ENCODE results near the gene DHX35.

The DHX35 gene

GRCh38 chr20:38920411-38920810, 41.7 kb upstream of the DHX35 start:
- H3K9me3 ChIP-seq (ENCODE audit: control insufficient read depth, insufficient read depth, low read depth, low read length): no peaks in the 10 kb centered on the region
- H3K4me3 ChIP-seq (ENCODE audit: low read depth, low read length): no peak overlapping the region
- POLR2A ChIA-PET: no interaction called here
- TF ChIP-seq ZNF10 (tag by site-specific recombination; IDR thresholded peaks at IDR 0.05) (no peak), ZNF768 (tag by site-specific recombination; IDR thresholded peaks at IDR 0.05) (no peak), ZNF37A (tag by site-specific recombination; IDR thresholded peaks at IDR 0.05) (no peak), TSHZ1 (tag by site-specific recombination; IDR thresholded peaks at IDR 0.05; ENCODE audit: borderline replicate concordance) (no peak), ZNF140 (tag by site-specific recombination; IDR thresholded peaks at IDR 0.05) (no peak), GLI4 (tag by site-specific recombination; IDR thresholded peaks at IDR 0.05) (no peak), ZNF394 (tag by site-specific recombination; IDR thresholded peaks at IDR 0.05; ENCODE audit: borderline replicate concordance) (no peak), ZNF677 (tag by site-specific recombination; IDR thresholded peaks at IDR 0.05) (no peak), ZSCAN16 (tag by site-specific recombination; IDR thresholded peaks at IDR 0.05) (no peak), ZNF221 (tag by site-specific recombination; IDR thresholded peaks at IDR 0.05; ENCODE audit: borderline replicate concordance) (no peak), MEIS1 (CRISPR knock-in tag; IDR thresholded peaks at IDR 0.05; ENCODE audit: borderline replicate concordance) (no peak), ZNF184 (tag by site-specific recombination; IDR thresholded peaks at IDR 0.05) (no peak), KLF7 (tag by site-specific recombination; IDR thresholded peaks at IDR 0.05; ENCODE audit: borderline replicate concordance) (no peak), ZNF624 (tag by site-specific recombination; IDR thresholded peaks at IDR 0.05) (no peak), ZNF302 (tag by site-specific recombination; IDR thresholded peaks at IDR 0.05; ENCODE audit: low read depth) (no peak), FEZF1 (tag by site-specific recombination; IDR thresholded peaks at IDR 0.05) (no peak), PRDM1 (tag by site-specific recombination; IDR thresholded peaks at IDR 0.05) (no peak)
- TF ChIP-seq, protein P1, sequence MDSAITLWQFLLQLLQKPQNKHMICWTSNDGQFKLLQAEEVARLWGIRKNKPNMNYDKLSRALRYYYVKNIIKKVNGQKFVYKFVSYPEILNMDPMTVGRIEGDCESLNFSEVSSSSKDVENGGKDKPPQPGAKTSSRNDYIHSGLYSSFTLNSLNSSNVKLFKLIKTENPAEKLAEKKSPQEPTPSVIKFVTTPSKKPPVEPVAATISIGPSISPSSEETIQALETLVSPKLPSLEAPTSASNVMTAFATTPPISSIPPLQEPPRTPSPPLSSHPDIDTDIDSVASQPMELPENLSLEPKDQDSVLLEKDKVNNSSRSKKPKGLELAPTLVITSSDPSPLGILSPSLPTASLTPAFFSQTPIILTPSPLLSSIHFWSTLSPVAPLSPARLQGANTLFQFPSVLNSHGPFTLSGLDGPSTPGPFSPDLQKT (IDR thresholded peaks at IDR 0.05; ENCODE audit: borderline replicate concordance, low read depth, low read length): no peak
- H3K4me1 ChIP-seq (ENCODE audit: control insufficient read depth, insufficient read depth, low read length): no peaks in the 10 kb centered on the region
- CTCF ChIA-PET: interaction anchor here (0.6 to 1.6 kb wide), 2 partner anchors 22 to 130 kb away, joined by 3 to 8 read pairs; no protein-coding TSS in a partner anchor
- no peaks in the 10 kb centered on the region for H3K36me3 ChIP-seq (ENCODE audit: control insufficient read depth in 2 of 2, insufficient read depth in 1 of 2, low read length in 2 of 2)
- no peak overlapping the region for H3K27ac ChIP-seq (ENCODE audit: extremely low read depth, low read depth, low read length)

DNA sequence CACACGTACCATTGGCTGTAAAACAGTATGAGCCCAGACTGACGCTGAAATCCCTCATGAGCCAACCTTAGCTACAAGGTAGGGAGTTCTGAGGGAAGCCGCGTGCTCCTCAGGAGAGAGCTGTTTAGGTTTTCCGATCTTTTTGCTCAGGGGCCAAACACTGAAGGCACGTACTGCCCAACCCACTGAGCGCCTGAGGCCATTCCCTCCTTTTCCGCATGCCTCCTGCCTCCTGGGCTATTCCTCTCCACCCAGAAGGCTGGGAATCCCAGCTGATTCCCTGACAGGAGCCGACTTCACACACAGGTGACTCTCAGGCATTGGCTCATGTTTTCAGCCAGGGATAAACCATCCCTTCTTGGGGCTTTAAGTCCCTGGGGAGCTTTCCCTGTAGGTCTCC, 41.3 kb upstream of the DHX35 start:
- no peak overlapping the region for H3K4me3 ChIP-seq (ENCODE audit: low read depth, low read length)
- ChIA-PET POLR2A (no interaction called here), CTCF (interaction anchor here (0.6 to 1.6 kb wide), 2 partner anchors 22 to 129 kb away, joined by 3 to 8 read pairs; no protein-coding TSS in a partner anchor)
- no peak overlapping the region for H3K27ac ChIP-seq (ENCODE audit: extremely low read depth, low read depth, low read length)
- no peaks in the 10 kb centered on the region for H3K36me3 ChIP-seq (ENCODE audit: control insufficient read depth in 2 of 2, insufficient read depth in 1 of 2, low read length in 2 of 2)
- no peaks in the 10 kb centered on the region for H3K9me3 ChIP-seq (ENCODE audit: control insufficient read depth, insufficient read depth, low read depth, low read length)
- no peaks in the 10 kb centered on the region for H3K4me1 ChIP-seq (ENCODE audit: control insufficient read depth, insufficient read depth, low read length)
- TF ChIP-seq ZSCAN30 (tag by site-specific recombination; IDR thresholded peaks at IDR 0.05) (no peak), MEIS1 (CRISPR knock-in tag; IDR thresholded peaks at IDR 0.05; ENCODE audit: borderline replicate concordance) (no peak), ZNF530 (tag by site-specific recombination; IDR thresholded peaks at IDR 0.05; ENCODE audit: low read depth) (no peak), ZFP37 (tag by site-specific recombination; IDR thresholded peaks at IDR 0.05) (no peak), SP2 (tag by site-specific recombination; IDR thresholded peaks at IDR 0.05) (no peak), GLI2 (tag by site-specific recombination; IDR thresholded peaks at IDR 0.05; ENCODE audit: borderline replicate concordance, low read depth) (no peak), ZNF514 (tag by site-specific recombination; IDR thresholded peaks at IDR 0.05) (no peak)

Measured in HEK293 (cell line).